Nephron progenitor cell (in vitro differentiated cells): ENCODE measurements around the gene TMC1.

Experiments used
- DNase-seq: peaks from one replicate; pipeline ENCODE4 v3.0.0; 2021
- H3K27ac Mint-ChIP-seq: 2 replicates; pipeline ENCODE4 v1.8.0; 2021; ENCODE audit warnings: mild to moderate bottlenecking, moderate library complexity, mixed read lengths
- H3K27me3 Mint-ChIP-seq: 2 replicates; pipeline ENCODE4 v1.8.0; 2021; ENCODE audit warnings: mild to moderate bottlenecking, low read depth, mixed read lengths; ENCODE audit not compliant: poor library complexity
- H3K36me3 Mint-ChIP-seq: 2 replicates; pipeline ENCODE4 v1.8.0; 2021; ENCODE audit warnings: low read depth, mixed read lengths
- H3K4me1 Mint-ChIP-seq: 2 replicates; pipeline ENCODE4 v1.8.0; 2021; ENCODE audit warnings: mixed read lengths
- H3K4me3 Mint-ChIP-seq: 2 replicates; pipeline ENCODE4 v1.8.0; 2021; ENCODE audit warnings: mild to moderate bottlenecking, moderate library complexity, mixed read lengths
- H3K9me3 Mint-ChIP-seq: 2 replicates; pipeline ENCODE4 v1.8.0; 2021; ENCODE audit warnings: mild to moderate bottlenecking, moderate library complexity, mixed read lengths
- CTCF ChIP-seq: fragments of 200-600 bp; sonication (generic); IDR thresholded peaks from 2 replicates; pipeline ENCODE4 v1.5.0; 2021; ENCODE audit warnings: antibody characterized with exemption

Gene TMC1

DNA sequence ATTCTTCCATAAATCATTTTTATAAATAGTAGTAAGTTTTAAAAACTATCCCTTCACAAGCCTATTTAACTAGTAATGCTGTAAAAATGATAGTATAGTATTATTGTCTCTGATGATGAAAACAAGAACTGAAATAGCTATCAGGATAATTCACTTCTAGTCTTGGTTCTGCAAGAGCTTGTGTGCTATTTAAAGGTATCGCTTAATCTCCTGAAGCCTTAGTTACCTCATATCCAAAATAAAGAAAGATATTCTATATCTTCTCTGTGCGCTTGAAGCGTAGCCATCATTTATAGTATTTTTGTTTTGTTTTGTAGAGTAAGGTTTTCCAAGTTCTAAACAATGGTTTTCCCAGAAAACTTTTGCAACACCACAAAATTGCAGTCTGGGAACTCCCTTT is 180.1 kb downstream of the TMC1 start:
- TF ChIP-seq CTCF: no peak
- Mint-ChIP-seq H3K36me3 (no peaks in the 10 kb centered on the region), H3K4me1 (no peaks in the 10 kb centered on the region), H3K27me3 (no peaks in the 10 kb centered on the region), H3K4me3 (no peak overlapping the region), H3K27ac (no peak overlapping the region), H3K9me3 (no peaks in the 10 kb centered on the region)
- no peak for DNase-seq

DNA sequence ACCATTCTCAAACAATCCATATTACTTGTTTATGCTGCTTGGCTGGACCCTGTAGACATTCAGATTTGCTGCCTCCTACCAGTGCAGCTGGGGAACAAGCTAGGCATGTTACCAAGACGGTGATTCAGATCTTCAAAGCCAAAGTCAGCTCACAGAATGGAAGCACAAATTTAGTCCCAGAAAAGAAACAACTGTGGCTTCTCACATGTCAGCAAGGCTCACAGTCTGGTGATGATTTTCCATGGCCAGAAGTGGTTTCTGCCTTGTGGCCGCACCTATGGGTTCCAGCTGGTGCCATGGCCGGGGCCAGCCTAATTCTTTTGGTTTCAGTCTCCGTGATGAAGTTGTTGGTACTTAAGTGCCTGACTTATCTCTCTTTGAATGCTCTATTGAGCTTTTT is 182.2 kb downstream of the TMC1 start:
- Mint-ChIP-seq H3K4me3 (no peak overlapping the region), H3K27ac (no peak overlapping the region), H3K36me3 (no peaks in the 10 kb centered on the region), H3K4me1 (no peaks in the 10 kb centered on the region), H3K27me3 (no peaks in the 10 kb centered on the region), H3K9me3 (no peaks in the 10 kb centered on the region)
- no peak for DNase-seq
- TF ChIP-seq CTCF: no peak

DNA sequence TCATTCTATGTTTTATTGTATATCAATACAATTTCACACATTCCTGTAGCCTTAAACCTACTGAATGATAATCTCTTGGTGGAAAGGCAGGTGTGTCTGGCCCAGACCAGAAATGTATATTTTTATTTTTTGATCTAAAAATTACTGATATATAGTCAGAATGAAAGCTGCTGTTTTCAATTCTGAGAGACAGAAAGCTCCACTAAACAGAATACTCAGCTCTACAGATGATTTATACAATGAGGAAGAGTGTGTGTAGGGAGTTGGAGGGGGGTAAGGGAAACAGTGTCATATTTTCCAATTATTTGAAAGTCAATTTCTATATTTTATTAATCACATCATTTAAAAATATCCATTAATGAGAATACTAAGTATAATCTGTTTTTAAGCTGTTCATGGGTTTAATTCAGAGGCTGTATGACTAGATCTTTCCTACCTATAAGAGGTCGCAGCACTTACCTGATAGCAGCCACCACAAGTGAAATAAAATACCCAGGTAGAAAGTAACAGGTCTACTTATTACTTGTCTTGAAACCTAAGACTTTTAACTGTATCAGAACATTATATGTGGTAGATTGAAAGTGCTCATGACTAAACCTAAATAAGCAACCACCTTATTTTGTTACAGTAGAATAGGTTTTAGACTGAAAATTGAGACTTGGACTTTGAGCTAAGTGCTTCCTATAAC is 183.4 kb downstream of the TMC1 start:
- Mint-ChIP-seq H3K4me3 (no peak overlapping the region), H3K36me3 (no peaks in the 10 kb centered on the region), H3K27me3 (no peaks in the 10 kb centered on the region), H3K9me3 (no peaks in the 10 kb centered on the region), H3K27ac (no peak overlapping the region), H3K4me1 (no peaks in the 10 kb centered on the region)
- no peak for TF ChIP-seq CTCF
- DNase-seq: no peak

- H3K36me3 Mint-ChIP-seq: no peaks in the 10 kb centered on the region
- H3K27ac Mint-ChIP-seq: no peak overlapping the region
- no peak for DNase-seq
- TF ChIP-seq CTCF: no peak
- no peaks in the 10 kb centered on the region for H3K27me3 Mint-ChIP-seq
- H3K9me3 Mint-ChIP-seq: peaks cover 7% of the 10 kb centered on the region
- H3K4me1 Mint-ChIP-seq: peaks cover 15% of the 10 kb centered on the region
- no peak overlapping the region for H3K4me3 Mint-ChIP-seq
Measured at GRCh38 chr9:72718503-72718902, 197.1 kb downstream of the TMC1 start.

DNA sequence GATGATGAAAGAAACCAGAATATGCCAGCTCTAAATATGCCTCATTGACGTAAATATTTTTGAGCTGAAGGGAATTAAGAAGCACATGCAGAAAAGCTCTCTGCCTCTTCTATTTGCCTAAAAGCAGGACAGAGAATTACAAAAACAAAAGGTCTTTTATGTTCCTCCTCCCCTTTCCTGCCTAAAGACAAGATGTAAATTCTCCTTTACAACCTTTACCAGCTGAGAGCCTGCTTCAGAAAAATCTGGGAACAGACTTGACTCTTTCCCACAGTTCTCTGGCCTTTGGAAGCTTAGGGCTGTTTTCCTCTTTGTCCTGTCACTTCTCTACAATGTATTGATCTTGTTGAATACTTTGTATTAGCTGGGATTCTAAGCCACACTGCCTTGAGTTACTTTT is 199.7 kb downstream of the TMC1 start:
- no peak for TF ChIP-seq CTCF
- no peak for DNase-seq
- H3K27ac Mint-ChIP-seq: peak overlapping the region; percentile 75

DNA sequence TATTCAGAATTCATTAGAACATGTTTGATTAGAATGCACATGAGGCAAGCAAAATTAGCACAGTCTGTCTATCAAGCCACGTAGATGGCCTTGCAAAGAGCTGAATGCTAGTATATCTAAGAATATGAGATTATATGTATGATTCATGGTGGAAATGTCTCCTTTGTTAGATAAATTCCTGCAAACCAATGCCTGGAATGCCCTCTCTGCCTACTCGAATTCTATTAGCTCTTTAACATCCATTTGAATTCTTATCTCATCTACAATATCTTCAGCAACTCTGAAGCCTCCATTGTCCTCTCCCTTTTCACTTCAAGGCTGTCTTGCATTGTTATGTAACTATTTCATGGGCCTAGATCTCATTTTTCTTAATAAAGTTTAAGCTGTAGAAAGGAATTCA is 205.5 kb downstream of the TMC1 start:
- no peaks in the 10 kb centered on the region for H3K36me3 Mint-ChIP-seq
- DNase-seq: no peak
- H3K9me3 Mint-ChIP-seq: no peaks in the 10 kb centered on the region
- no peaks in the 10 kb centered on the region for H3K27me3 Mint-ChIP-seq
- no peak for TF ChIP-seq CTCF
- H3K4me1 Mint-ChIP-seq: no peaks in the 10 kb centered on the region
- H3K4me3 Mint-ChIP-seq: no peak overlapping the region
- H3K27ac Mint-ChIP-seq: no peak overlapping the region

More for the DNA sequence above, 199.7 kb downstream of the TMC1 start:
- Mint-ChIP-seq H3K9me3 (no peaks in the 10 kb centered on the region), H3K4me3 (no peak overlapping the region), H3K27me3 (no peaks in the 10 kb centered on the region), H3K4me1 (peaks cover 15% of the 10 kb centered on the region), H3K36me3 (no peaks in the 10 kb centered on the region)
